ENCODE results near the gene LMBR1.
"Not testable (repeated sequence)": the region's sequence is repeated elsewhere in the genome, so short reads cannot be mapped to it uniquely, and the experiment has no call there.

Gene LMBR1

GRCh38 chr7:156811706-156812105 is 81.3 kb downstream of the LMBR1 start:
- peaks cover 22% of the 10 kb centered on the region; the same call in 1 of the 2 replicates for H3K36me3 ChIP-seq (ENCODE audit: insufficient read depth, low read length)
- TF ChIP-seq EZH2 (IDR thresholded peaks at IDR 0.05; ENCODE audit: borderline replicate concordance, low read depth, low read length, severe bottlenecking) = no peak
- TF ChIP-seq CTCF (IDR thresholded peaks at IDR 0.05; ENCODE audit: borderline replicate concordance, extremely low read depth, low read length, poor library complexity, severe bottlenecking) = no peak
- DNase-seq (no peak), ATAC-seq (ENCODE audit: insufficient read depth, low read depth) (no peak)
- H3K4me3 ChIP-seq (ENCODE audit: low read depth in 1 of 2, low read length in 2 of 2) = no peak overlapping the region
- no peaks in the 10 kb centered on the region for H3K4me1 ChIP-seq (ENCODE audit: insufficient read depth, low read length)
- H3K27ac ChIP-seq (ENCODE audit: low read length) = no peak overlapping the region
- H4K20me1 ChIP-seq (ENCODE audit: insufficient read depth, low read length) = no peaks in the 10 kb centered on the region
- no peak overlapping the region for H3K9ac ChIP-seq (ENCODE audit: low read depth, low read length)
- no peaks in the 10 kb centered on the region for H3K79me2 ChIP-seq (ENCODE audit: insufficient read depth, low read length)
- H2AFZ ChIP-seq (ENCODE audit: low read depth, low read length) = no peak overlapping the region
- no peaks in the 10 kb centered on the region for H3K9me3 ChIP-seq (ENCODE audit: insufficient read depth, low read length, severe bottlenecking)
- no peak overlapping the region for H3K4me2 ChIP-seq (ENCODE audit: insufficient read depth, low read length)
- no peaks in the 10 kb centered on the region for H3K27me3 ChIP-seq (ENCODE audit: insufficient read depth, low read length, poor library complexity)

- H3K4me1 ChIP-seq (ENCODE audit: insufficient read depth, low read length); DNase-seq; H2AFZ ChIP-seq (ENCODE audit: low read depth, low read length); H3K79me2 ChIP-seq (ENCODE audit: insufficient read depth, low read length); H3K9me3 ChIP-seq (ENCODE audit: insufficient read depth, low read length, severe bottlenecking); H4K20me1 ChIP-seq (ENCODE audit: insufficient read depth, low read length); H3K4me2 ChIP-seq (ENCODE audit: insufficient read depth, low read length); H3K27me3 ChIP-seq (ENCODE audit: insufficient read depth, low read length, poor library complexity); H3K9ac ChIP-seq (ENCODE audit: low read depth, low read length); H3K27ac ChIP-seq (ENCODE audit: low read length); H3K4me3 ChIP-seq (ENCODE audit: low read depth in 1 of 2, low read length in 2 of 2); H3K36me3 ChIP-seq (ENCODE audit: insufficient read depth, low read length); ATAC-seq (ENCODE audit: insufficient read depth, low read depth): not testable (repeated sequence)
Observed at GRCh38 chr7:156803656-156804055, 89.3 kb downstream of the LMBR1 start.

GRCh38 chr7:156802214-156802613 is 90.8 kb downstream of the LMBR1 start:
- Histone ChIP-seq H3K27me3 (ENCODE audit: insufficient read depth, low read length, poor library complexity) (no peaks in the 10 kb centered on the region), H3K4me2 (ENCODE audit: insufficient read depth, low read length) (no peak overlapping the region), H4K20me1 (ENCODE audit: insufficient read depth, low read length) (no peaks in the 10 kb centered on the region), H3K9me3 (ENCODE audit: insufficient read depth, low read length, severe bottlenecking) (no peaks in the 10 kb centered on the region), H3K4me3 (ENCODE audit: low read depth in 1 of 2, low read length in 2 of 2) (no peak overlapping the region), H3K36me3 (ENCODE audit: insufficient read depth, low read length) (no peaks in the 10 kb centered on the region), H3K27ac (ENCODE audit: low read length) (no peak overlapping the region), H3K4me1 (ENCODE audit: insufficient read depth, low read length) (no peaks in the 10 kb centered on the region), H2AFZ (ENCODE audit: low read depth, low read length) (no peak overlapping the region), H3K9ac (ENCODE audit: low read depth, low read length) (no peak overlapping the region), H3K79me2 (ENCODE audit: insufficient read depth, low read length) (no peaks in the 10 kb centered on the region)
- DNase-seq (no peak), ATAC-seq (ENCODE audit: insufficient read depth, low read depth) (no peak)
- TF ChIP-seq EZH2 (IDR thresholded peaks at IDR 0.05; ENCODE audit: borderline replicate concordance, low read depth, low read length, severe bottlenecking) (no peak), CTCF (IDR thresholded peaks at IDR 0.05; ENCODE audit: borderline replicate concordance, extremely low read depth, low read length, poor library complexity, severe bottlenecking) (no peak)

- H3K27ac ChIP-seq (ENCODE audit: low read length) = no peak overlapping the region
- H3K4me2 ChIP-seq (ENCODE audit: insufficient read depth, low read length) = no peak overlapping the region
- H3K79me2 ChIP-seq (ENCODE audit: insufficient read depth, low read length) = no peaks in the 10 kb centered on the region
- H2AFZ ChIP-seq (ENCODE audit: low read depth, low read length) = no peak overlapping the region
- H3K4me1 ChIP-seq (ENCODE audit: insufficient read depth, low read length) = no peaks in the 10 kb centered on the region
- no peak for TF ChIP-seq CTCF (IDR thresholded peaks at IDR 0.05; ENCODE audit: borderline replicate concordance, extremely low read depth, low read length, poor library complexity, severe bottlenecking)
- H3K4me3 ChIP-seq (ENCODE audit: low read depth in 1 of 2, low read length in 2 of 2) = no peak overlapping the region
- no peaks in the 10 kb centered on the region for H4K20me1 ChIP-seq (ENCODE audit: insufficient read depth, low read length)
- H3K27me3 ChIP-seq (ENCODE audit: insufficient read depth, low read length, poor library complexity) = no peaks in the 10 kb centered on the region
- ATAC-seq (ENCODE audit: insufficient read depth, low read depth) (no peak), DNase-seq (no peak)
- peaks cover 13% of the 10 kb centered on the region; the same call in 1 of the 2 replicates for H3K36me3 ChIP-seq (ENCODE audit: insufficient read depth, low read length)
- no peak overlapping the region for H3K9ac ChIP-seq (ENCODE audit: low read depth, low read length)
- no peaks in the 10 kb centered on the region for H3K9me3 ChIP-seq (ENCODE audit: insufficient read depth, low read length, severe bottlenecking)
Observed at GRCh38 chr7:156795415-156795814, 97.6 kb downstream of the LMBR1 start.
